Hepatocyte (in vitro differentiated cells): ENCODE results near the gene FSCN2.

Experiments used
- EZH2 ChIP-seq: fragments of 200-600 bp; sonication (generic); IDR thresholded peaks from 2 replicates; pipeline ENCODE4 v1.6.1; 2016; ENCODE audit warnings: antibody characterized with exemption, mild to moderate bottlenecking, borderline replicate concordance
- EZH2phosphoT487 ChIP-seq: fragments of 200-600 bp; sonication (generic); IDR thresholded peaks from one replicate; pipeline ENCODE4 v1.6.1; 2018; ENCODE audit warnings: antibody characterized with exemption, mild to moderate bottlenecking, low read depth, moderate library complexity; ENCODE audit not compliant: unreplicated experiment, severe bottlenecking
- TF ChIP-seq, protein P1 (sequence below): fragments of 200-600 bp; sonication (generic); IDR thresholded peaks from 2 replicates; pipeline ENCODE4 v1.5.1; 2016; ENCODE audit warnings: antibody characterized with exemption, mild to moderate bottlenecking; ENCODE audit not compliant: poor library complexity

DNA sequence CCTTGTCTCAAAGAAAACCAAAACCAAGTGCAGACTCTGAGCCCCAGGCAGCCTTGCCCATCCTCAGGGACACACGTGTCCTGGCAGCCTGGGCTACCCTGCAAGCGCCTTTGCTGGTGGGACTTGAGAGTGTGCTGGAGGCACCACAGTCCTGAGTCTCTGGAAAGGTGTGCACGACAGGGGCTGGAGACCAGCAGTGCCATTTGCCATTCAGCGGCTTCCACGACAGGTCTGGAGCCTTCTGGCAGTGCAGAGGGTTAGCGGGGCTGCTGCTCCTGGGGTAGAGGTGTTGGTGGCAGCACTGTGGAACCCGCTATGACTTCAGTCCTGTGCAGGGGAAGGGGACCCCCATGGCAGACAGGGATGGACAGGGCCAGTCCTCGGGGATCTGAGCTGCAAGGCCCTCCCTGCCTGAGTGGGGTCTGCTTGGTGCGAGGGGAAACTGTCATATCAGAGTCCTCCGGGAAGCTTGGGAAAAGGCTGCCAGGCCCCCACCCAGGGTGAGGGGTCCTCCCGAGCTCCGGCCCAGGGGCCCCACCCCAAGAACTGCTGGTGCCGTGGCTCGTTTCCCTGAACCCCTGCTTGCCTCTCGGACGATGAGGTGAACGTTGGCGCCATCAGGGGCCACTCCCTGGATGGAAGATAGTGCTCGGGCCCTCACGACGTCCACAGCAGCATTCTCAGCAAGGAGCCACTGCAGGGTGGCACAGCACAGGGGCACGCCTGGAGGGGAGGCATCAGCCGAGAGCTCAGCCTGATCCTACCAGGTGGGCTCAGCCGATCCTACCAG is 17.2 kb downstream of the FSCN2 start:
- TF ChIP-seq, protein P1, sequence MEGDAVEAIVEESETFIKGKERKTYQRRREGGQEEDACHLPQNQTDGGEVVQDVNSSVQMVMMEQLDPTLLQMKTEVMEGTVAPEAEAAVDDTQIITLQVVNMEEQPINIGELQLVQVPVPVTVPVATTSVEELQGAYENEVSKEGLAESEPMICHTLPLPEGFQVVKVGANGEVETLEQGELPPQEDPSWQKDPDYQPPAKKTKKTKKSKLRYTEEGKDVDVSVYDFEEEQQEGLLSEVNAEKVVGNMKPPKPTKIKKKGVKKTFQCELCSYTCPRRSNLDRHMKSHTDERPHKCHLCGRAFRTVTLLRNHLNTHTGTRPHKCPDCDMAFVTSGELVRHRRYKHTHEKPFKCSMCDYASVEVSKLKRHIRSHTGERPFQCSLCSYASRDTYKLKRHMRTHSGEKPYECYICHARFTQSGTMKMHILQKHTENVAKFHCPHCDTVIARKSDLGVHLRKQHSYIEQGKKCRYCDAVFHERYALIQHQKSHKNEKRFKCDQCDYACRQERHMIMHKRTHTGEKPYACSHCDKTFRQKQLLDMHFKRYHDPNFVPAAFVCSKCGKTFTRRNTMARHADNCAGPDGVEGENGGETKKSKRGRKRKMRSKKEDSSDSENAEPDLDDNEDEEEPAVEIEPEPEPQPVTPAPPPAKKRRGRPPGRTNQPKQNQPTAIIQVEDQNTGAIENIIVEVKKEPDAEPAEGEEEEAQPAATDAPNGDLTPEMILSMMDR: no peak
- no peak for TF ChIP-seq EZH2
- TF ChIP-seq EZH2phosphoT487: no peak
